Heart right ventricle (tissue), 16 donors: ENCODE results near the gene POLL. TPM values are rescaled to one million over a fixed set of nuclear protein-coding genes. Genes with fewer than 3 reads are reported as not detected.

Experiments
- ATAC-seq, 8 donors: fragments of 200-7000 bp; cut with Tn5 transposase; one replicate each; pipeline ENCODE4 v1.9.1; 2020; ENCODE audit warnings: mild to moderate bottlenecking in 8 of 8, moderate library complexity in 8 of 8, moderate number of reproducible peaks in 1 of 8
- DNase-seq, 2 donors: peaks; one replicate each; pipeline ENCODE4 v3.0.0-alpha.2; 2020
- H3K27ac ChIP-seq, 10 donors: fragments of 200-600 bp; sonication (generic) in 2 of 10; one replicate each; pipeline versions ENCODE4 v1.5.0 to v1.8.0; 2020 to 2022; ENCODE audit warnings: mild to moderate bottlenecking in 3 of 10
- H3K27me3 ChIP-seq, 7 donors: fragments of 200-600 bp; one replicate each; pipeline ENCODE4 v1.8.0; 2021 to 2022; ENCODE audit warnings: mild to moderate bottlenecking in 2 of 7
- H3K36me3 ChIP-seq, 9 donors: fragments of 200-600 bp; sonication (generic) in 1 of 9; one replicate each; pipeline versions ENCODE4 v1.5.0 to v1.8.0; 2020 to 2022; ENCODE audit warnings: mild to moderate bottlenecking in 2 of 9
- H3K4me1 ChIP-seq, 9 donors: fragments of 200-600 bp; sonication (generic) in 1 of 9; one replicate each; pipeline versions ENCODE4 v1.5.0 to v1.8.0; 2020 to 2022; ENCODE audit warnings: mild to moderate bottlenecking in 4 of 9
- H3K4me3 ChIP-seq, 10 donors: fragments of 200-600 bp; sonication (generic) in 2 of 10; one replicate each; pipeline versions ENCODE4 v1.5.0 to v1.8.0; 2020 to 2022; ENCODE audit warnings: mild to moderate bottlenecking in 7 of 10, moderate library complexity in 2 of 10
- H3K9me3 ChIP-seq, 11 donors: fragments of 200-600 bp in 10 of 11; sonication (generic) in 2 of 11; one replicate each; pipeline versions ENCODE4 v1.5.0 to v1.8.0; 2013 to 2022; ENCODE audit warnings: mild to moderate bottlenecking in 2 of 11, control low read depth in 1 of 11, moderate library complexity in 1 of 11
- WGBS, 2 donors: extraction: QIAGEN DNeasy Blood & Tissue Kit; methylation state at CpG; one replicate each; pipeline ENCODE4 v1.1.7; 2013; ENCODE audit warnings: inconsistent platforms in 1 of 2; 5-methylcytosine and 5-hydroxymethylcytosine counted together
- intact Hi-C, 10 donors: fragments of 100-400 bp; cut with DNase I; formaldehyde crosslinking; loops; one replicate each; pipeline versions ENCODE4 v1.11.1 to v1.14.2; 2022
- polyA plus RNA-seq, 2 donors: library from polyadenylated mRNA; stranded (reverse); fragments of 200-250 nt; gene quantifications; one replicate each; pipeline ENCODE4 v1.2.3, GENCODE V29; 2013
- total RNA-seq, 10 donors: library from RNA; stranded (reverse); fragmentation: NEBNext Ultra II Directional in 3 of 10; extraction: Animal tissue kit (Norgen Biotek cat#: 25700) in 3 of 10; gene quantifications; one replicate each; pipeline versions ENCODE4 v1.2.1 to v1.2.4, GENCODE V29; 2021 to 2023
- TF ChIP-seq, protein P1 (sequence below), 9 donors: fragments of 200-600 bp; sonication (generic) in 2 of 9; IDR thresholded peaks; one replicate each; pipeline versions ENCODE4 v1.5.0 to v1.8.0; 2021 to 2022; ENCODE audit warnings: antibody characterized with exemption in 9 of 9, mild to moderate bottlenecking in 5 of 9, moderate library complexity in 1 of 9
- donor health status: Arrhythmogenic right ventricular cardiomyopathy.
- donor health status: ischemic (EF 13 %, LVEDD 7.1; RV severe dilation, severe dysfunction).
- donor health status: healthy with polysubstance abuse.
- donor health status: DM: no; HTN: yes; CAD: no.
- donor health status: DM: no; HTN: no; CAD: no.
- donor health status: ischemic (EF 25% LVEDD 6.9; RV normal size, moderate dysfunction).
- donor health status: ischemic (EF 25% LVEDD 5.7; RV mildly dilated, moderate dysfunction).
- donor health status: healthy.
- donor health status: DM: yes; HTN: yes; CAD: no.
- donor health status: Ischemic cardiomyopathy.
- donor health status: ischemic (EF 35%, LVEDD 5.7; RV mildly dilated, moderate dysfunction).
- donor health status: nonischemic (EF 11% LVEDD 7.7; RV severe dilation, severe dysfunction).
- donor health status: DM: yes; HTN: yes; CAD: no.
- donor health status: PGD.
- donor health status: ischemic (EF 29% LVEDD 5.4; RV normal size, mild dysfunction).
- donor health status: nonischemic (EF 23%, LVEDD 6.1; RV moderate dilation, normal function).

The POLL gene
- total and polyA plus RNA-seq, 12 donors: 13.1 to 27.9 (median 17.1) TPM

DNA sequence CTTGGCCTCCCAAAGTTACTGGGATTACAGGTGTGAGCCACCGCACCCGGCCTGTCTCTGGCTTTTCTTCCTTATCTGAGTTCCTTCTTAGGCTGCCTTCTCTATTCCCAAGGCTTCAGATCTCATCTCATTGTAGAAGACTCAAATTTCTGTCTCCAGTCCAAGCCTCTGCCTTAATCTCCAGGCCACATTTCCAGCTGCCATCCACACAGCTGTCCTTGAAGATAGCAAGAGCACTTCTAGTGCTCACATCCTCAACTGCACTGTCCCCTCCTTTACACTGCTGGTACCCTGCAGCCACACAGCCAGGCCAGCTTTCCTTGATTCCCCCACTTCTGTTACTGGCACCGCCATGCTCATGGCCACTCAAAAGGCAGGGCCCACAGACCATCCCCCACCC lies 35.6 kb downstream of the POLL start:
- H3K4me1 ChIP-seq: peaks cover 0 to 16% (median 6%) of the 10 kb centered on the region in 9 donors
- H3K36me3 ChIP-seq: peaks cover 0 to 62% (median 23%) of the 10 kb centered on the region in 9 donors

DNA sequence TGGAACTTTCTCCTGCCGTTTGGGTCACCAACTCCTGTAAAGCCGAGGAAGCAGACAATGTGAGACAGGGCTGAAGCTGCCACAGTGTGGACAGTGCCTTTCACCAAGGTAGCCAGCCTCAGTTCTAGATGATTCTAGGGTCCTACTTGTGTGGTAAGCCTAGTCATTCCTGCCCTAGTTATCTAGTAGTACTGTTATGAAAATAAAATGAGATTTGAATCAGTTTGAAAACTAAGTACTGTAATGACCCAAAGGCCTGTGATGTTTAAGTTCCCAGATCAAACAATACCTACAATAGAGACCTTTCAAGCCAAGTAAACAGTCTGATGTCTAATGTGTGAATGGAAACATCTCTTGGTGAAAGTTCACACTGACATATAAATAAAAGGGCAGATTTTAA lies 37.1 kb downstream of the POLL start:
- H3K27ac ChIP-seq: peak overlapping the region in 2 of 10 donors; percentile 60 to 61
- H3K4me3 ChIP-seq: no peak overlapping the region
- H3K36me3 ChIP-seq: peaks cover 0 to 58% (median 23%) of the 10 kb centered on the region in 9 donors
- intact Hi-C loops: no loop called here
- ATAC-seq (no peak), DNase-seq (no peak)
- H3K4me1 ChIP-seq: peaks cover 0 to 16% (median 8%) of the 10 kb centered on the region in 9 donors
- H3K9me3 ChIP-seq: no peaks in the 10 kb centered on the region
- WGBS, 2 donors: 93 to 94% methylated on average over 2 of the region's 2 CpGs
- TF ChIP-seq, protein P1, sequence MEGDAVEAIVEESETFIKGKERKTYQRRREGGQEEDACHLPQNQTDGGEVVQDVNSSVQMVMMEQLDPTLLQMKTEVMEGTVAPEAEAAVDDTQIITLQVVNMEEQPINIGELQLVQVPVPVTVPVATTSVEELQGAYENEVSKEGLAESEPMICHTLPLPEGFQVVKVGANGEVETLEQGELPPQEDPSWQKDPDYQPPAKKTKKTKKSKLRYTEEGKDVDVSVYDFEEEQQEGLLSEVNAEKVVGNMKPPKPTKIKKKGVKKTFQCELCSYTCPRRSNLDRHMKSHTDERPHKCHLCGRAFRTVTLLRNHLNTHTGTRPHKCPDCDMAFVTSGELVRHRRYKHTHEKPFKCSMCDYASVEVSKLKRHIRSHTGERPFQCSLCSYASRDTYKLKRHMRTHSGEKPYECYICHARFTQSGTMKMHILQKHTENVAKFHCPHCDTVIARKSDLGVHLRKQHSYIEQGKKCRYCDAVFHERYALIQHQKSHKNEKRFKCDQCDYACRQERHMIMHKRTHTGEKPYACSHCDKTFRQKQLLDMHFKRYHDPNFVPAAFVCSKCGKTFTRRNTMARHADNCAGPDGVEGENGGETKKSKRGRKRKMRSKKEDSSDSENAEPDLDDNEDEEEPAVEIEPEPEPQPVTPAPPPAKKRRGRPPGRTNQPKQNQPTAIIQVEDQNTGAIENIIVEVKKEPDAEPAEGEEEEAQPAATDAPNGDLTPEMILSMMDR (IDR thresholded peaks at IDR 0.05): no peak
- no peaks in the 10 kb centered on the region for H3K27me3 ChIP-seq

More for the DNA sequence above, 35.6 kb downstream of the POLL start:
- intact Hi-C loops: no loop called here
- Histone ChIP-seq H3K9me3 (no peaks in the 10 kb centered on the region), H3K4me3 (no peak overlapping the region), H3K27ac (no peak overlapping the region), H3K27me3 (no peaks in the 10 kb centered on the region)
- TF ChIP-seq, protein P1 (IDR thresholded peaks at IDR 0.05): no peak
- 99% methylated on average over 3 of the region's 3 CpGs for WGBS, 2 donors
- no peak for ATAC-seq
- DNase-seq: no peak

DNA sequence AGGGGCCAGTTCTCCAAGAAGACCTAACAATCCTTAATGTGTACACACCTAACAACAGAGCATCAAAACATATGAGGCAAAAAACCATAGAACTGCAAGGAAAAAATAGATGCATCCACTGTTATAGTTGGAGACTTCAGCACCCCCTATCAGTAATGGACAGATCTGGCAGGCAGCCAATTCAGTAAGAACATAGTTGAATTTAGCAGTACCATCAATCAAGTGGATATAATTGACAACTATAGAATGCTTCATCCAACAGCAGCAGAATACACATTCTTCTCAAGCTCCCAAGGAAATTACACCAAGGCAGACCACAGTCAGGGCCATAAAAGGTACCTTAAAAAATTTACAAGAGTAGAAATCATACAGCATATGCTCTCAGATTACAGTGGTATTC lies 42.2 kb downstream of the POLL start:
- no peak overlapping the region for H3K4me3 ChIP-seq
- H3K27ac ChIP-seq: no peak overlapping the region
- H3K27me3 ChIP-seq: no peaks in the 10 kb centered on the region
- H3K9me3 ChIP-seq: no peaks in the 10 kb centered on the region
- intact Hi-C loops: no loop called here
- H3K4me1 ChIP-seq: peaks cover 0 to 16% (median 8%) of the 10 kb centered on the region in 9 donors
- ATAC-seq: no peak
- TF ChIP-seq, protein P1 (IDR thresholded peaks at IDR 0.05): no peak
- H3K36me3 ChIP-seq: peaks cover 0 to 39% (median under 1%) of the 10 kb centered on the region in 9 donors
- DNase-seq: no peak

DNA sequence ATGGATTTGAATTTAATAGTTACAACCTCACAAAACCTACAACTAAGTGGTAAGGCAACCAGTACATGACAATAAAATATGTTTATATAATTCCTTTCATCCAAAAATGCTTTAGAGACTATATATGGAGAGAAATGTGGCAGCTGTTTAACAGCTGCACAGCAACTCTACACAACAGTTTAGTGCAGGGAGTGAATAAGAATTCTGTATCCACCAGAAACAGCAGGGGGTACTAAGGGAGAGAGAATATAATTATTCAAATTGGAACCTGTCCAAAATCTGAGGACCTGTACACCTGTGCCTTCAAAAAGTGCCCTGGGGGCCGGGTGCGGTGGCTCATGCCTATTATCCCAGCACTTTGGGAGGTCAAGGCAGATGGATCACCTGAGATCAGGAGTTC lies 49.6 kb downstream of the POLL start:
- H3K4me3 ChIP-seq: no peak overlapping the region
- intact Hi-C loops: no loop called here
- TF ChIP-seq, protein P1 (IDR thresholded peaks at IDR 0.05): no peak
- H3K4me1 ChIP-seq: no peaks in the 10 kb centered on the region
- H3K36me3 ChIP-seq: peaks cover 0 to 90% (median 11%) of the 10 kb centered on the region in 9 donors
- H3K27ac ChIP-seq: no peak overlapping the region
- ATAC-seq (no peak), DNase-seq (no peak)
- H3K27me3 ChIP-seq: no peaks in the 10 kb centered on the region
- WGBS, 2 donors: 97 to 98% methylated on average over 2 of the region's 2 CpGs
- no peaks in the 10 kb centered on the region for H3K9me3 ChIP-seq
